Smooth muscle cell (in vitro differentiated cells): ENCODE data around the gene SMYD3. TPM values are rescaled to one million over a fixed set of nuclear protein-coding genes. Genes with fewer than 3 reads are reported as not detected.

ENCODE experiments used
- DNase-seq: peaks from one replicate; lab custom pipeline; 2025; ENCODE audit not compliant: unreplicated experiment; lab: John Stamatoyannopoulos, UW
- H2AFZ ChIP-seq: fragments of 200-600 bp; sonication (generic); 2 replicates; pipeline ENCODE4 v1.6.0; 2016; ENCODE audit warnings: antibody characterized with exemption, low read depth, mild to moderate bottlenecking
- H3F3A ChIP-seq: fragments of 200-600 bp; sonication (generic); 2 replicates; pipeline ENCODE4 v1.6.0; 2017; ENCODE audit warnings: antibody characterized with exemption, low read depth
- H3K27ac ChIP-seq: fragments of 200-600 bp; sonication (generic); 2 replicates; pipeline ENCODE4 v1.5.1; 2016; ENCODE audit warnings: low read depth, mild to moderate bottlenecking
- H3K27me3 ChIP-seq: fragments of 200-600 bp; sonication (generic); 2 replicates; pipeline ENCODE4 v1.6.1; 2016; ENCODE audit warnings: low read depth, mild to moderate bottlenecking
- H3K36me3 ChIP-seq: fragments of 200-600 bp; sonication (generic); 2 replicates; pipeline ENCODE4 v1.5.1; 2016; ENCODE audit warnings: low read depth
- H3K4me1 ChIP-seq: fragments of 200-600 bp; sonication (generic); 2 replicates; pipeline ENCODE4 v1.5.1; 2016; ENCODE audit warnings: low read depth
- H3K4me2 ChIP-seq: fragments of 200-600 bp; sonication (generic); 2 replicates; pipeline ENCODE4 v1.6.0; 2016; ENCODE audit warnings: mild to moderate bottlenecking
- H3K4me3 ChIP-seq: fragments of 200-600 bp; sonication (generic); 2 replicates; pipeline ENCODE4 v1.5.1; 2016; ENCODE audit warnings: mild to moderate bottlenecking
- H3K79me2 ChIP-seq: fragments of 200-600 bp; sonication (generic); 2 replicates; pipeline ENCODE4 v1.6.0; 2016; ENCODE audit warnings: low read depth, mild to moderate bottlenecking
- H3K9ac ChIP-seq: fragments of 200-600 bp; sonication (generic); 2 replicates; pipeline ENCODE4 v1.6.0; 2016; ENCODE audit warnings: low read depth
- H3K9me3 ChIP-seq: fragments of 200-600 bp; sonication (generic); replicated peaks from 2 replicates; pipeline ENCODE4 v1.5.1; 2016; ENCODE audit warnings: low read depth
- H4K20me1 ChIP-seq: fragments of 200-600 bp; sonication (generic); 2 replicates; pipeline ENCODE4 v1.6.0; 2016; ENCODE audit warnings: low read depth
- WGBS: methylation state at CpG from one replicate; pipeline ENCODE4 v1.1.7; 2016; ENCODE audit warnings: low lambda C conversion rate; 5-methylcytosine and 5-hydroxymethylcytosine counted together
- polyA plus RNA-seq: library from polyadenylated mRNA; unstranded; fragments of >200 nt; fragmentation: Nextera tagmentation; extraction: Ambion mirVana; gene quantifications from 2 replicates; pipeline ENCODE4 v1.2.1, GENCODE V29; 2016
- total RNA-seq: library from RNA; depleted of rRNA; stranded (reverse); fragments of >200 nt; gene quantifications from 2 replicates; pipeline ENCODE4 v1.2.3, GENCODE V29; 2014
- TF ChIP-seq, protein P1 (sequence below): fragments of 200-600 bp; sonication (generic); IDR thresholded peaks from 2 replicates; pipeline ENCODE4 v1.5.1; 2017; ENCODE audit warnings: borderline replicate concordance, mild to moderate bottlenecking, antibody characterized with exemption; ENCODE audit not compliant: insufficient read depth, poor library complexity, severe bottlenecking

Gene SMYD3
- total and polyA plus RNA-seq, 2 experiments from 2014 or later = 162 to 301 TPM

DNA sequence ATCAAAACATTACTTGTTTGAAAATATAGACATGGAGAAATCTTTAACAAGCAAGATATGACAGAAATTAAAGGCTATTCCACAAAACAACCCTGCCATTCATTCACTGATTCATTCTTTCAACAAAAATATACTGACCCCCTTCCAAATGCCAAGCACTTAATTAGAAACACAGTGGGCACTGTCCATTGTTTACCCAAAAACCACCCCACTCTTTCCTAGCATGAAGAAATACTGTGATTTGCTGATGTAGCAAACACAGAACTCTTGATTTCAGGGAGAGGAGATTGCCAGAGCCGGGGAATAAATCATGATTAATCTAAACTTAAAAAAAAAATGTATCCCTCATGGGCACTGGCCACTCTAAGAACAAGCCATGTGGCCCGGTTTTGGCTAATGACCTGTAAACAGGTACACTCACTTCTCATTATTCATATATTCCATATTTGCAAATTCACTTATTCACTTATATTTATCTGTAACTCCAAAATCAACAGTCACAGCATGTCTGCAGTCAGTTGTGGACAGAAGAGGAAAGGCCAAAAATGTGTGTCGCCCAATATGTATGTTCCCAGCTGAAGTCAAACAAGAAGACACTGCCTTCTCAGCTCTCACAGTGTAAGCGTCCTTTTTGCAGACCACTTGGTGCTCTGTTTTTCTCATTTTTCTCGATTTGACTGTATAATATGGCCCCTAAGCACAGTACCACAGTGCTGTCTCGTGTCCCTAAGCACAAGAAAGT, 133.1 kb downstream of the SMYD3 start:
- Histone ChIP-seq H3F3A (no peaks in the 10 kb centered on the region), H3K9me3 (no peaks in the 10 kb centered on the region)
- TF ChIP-seq, protein P1, sequence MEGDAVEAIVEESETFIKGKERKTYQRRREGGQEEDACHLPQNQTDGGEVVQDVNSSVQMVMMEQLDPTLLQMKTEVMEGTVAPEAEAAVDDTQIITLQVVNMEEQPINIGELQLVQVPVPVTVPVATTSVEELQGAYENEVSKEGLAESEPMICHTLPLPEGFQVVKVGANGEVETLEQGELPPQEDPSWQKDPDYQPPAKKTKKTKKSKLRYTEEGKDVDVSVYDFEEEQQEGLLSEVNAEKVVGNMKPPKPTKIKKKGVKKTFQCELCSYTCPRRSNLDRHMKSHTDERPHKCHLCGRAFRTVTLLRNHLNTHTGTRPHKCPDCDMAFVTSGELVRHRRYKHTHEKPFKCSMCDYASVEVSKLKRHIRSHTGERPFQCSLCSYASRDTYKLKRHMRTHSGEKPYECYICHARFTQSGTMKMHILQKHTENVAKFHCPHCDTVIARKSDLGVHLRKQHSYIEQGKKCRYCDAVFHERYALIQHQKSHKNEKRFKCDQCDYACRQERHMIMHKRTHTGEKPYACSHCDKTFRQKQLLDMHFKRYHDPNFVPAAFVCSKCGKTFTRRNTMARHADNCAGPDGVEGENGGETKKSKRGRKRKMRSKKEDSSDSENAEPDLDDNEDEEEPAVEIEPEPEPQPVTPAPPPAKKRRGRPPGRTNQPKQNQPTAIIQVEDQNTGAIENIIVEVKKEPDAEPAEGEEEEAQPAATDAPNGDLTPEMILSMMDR = no peak

DNA sequence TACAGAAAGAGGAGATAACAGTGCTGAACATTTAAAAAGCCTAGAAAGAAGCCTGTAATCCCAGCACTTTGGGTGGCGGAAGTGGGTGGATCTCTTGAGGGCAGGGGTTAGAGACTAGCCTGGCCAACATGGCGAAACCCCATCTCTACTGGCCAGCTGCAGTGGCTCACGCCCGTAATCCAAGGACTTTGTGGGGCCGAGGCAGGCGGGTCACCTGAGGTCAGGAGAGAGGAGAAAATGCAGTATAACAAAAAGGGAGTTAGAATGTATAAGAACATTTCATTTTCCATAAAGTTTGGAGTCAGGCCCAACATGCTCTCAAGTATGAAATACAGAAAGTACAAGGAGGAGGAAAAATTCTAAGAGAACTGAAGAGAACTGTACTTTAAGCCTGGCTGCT, 134.5 kb downstream of the SMYD3 start:
- Histone ChIP-seq H3K36me3 (no peaks in the 10 kb centered on the region), H4K20me1 (no peaks in the 10 kb centered on the region), H3K9me3 (no peaks in the 10 kb centered on the region), H3K27ac (no peak overlapping the region), H2AFZ (no peak overlapping the region), H3K4me1 (no peaks in the 10 kb centered on the region), H3K79me2 (peaks cover 3% of the 10 kb centered on the region), H3K9ac (no peak overlapping the region), H3K4me3 (no peak overlapping the region), H3F3A (no peaks in the 10 kb centered on the region), H3K27me3 (no peaks in the 10 kb centered on the region), H3K4me2 (no peak overlapping the region)
- no peak for DNase-seq
- WGBS = 88% methylated on average over 6 of the region's 6 CpGs
- TF ChIP-seq, protein P1 = no peak

More for the DNA sequence above, 133.1 kb downstream of the SMYD3 start:
- Histone ChIP-seq H3K79me2 (peaks cover 3% of the 10 kb centered on the region), H4K20me1 (no peaks in the 10 kb centered on the region), H3K4me2 (no peak overlapping the region), H3K4me3 (no peak overlapping the region), H3K9ac (no peak overlapping the region), H3K4me1 (no peaks in the 10 kb centered on the region), H3K36me3 (no peaks in the 10 kb centered on the region), H2AFZ (no peak overlapping the region), H3K27ac (no peak overlapping the region), H3K27me3 (no peaks in the 10 kb centered on the region)
- DNase-seq = no peak
- 88% methylated on average over 6 of the region's 6 CpGs for WGBS

DNA sequence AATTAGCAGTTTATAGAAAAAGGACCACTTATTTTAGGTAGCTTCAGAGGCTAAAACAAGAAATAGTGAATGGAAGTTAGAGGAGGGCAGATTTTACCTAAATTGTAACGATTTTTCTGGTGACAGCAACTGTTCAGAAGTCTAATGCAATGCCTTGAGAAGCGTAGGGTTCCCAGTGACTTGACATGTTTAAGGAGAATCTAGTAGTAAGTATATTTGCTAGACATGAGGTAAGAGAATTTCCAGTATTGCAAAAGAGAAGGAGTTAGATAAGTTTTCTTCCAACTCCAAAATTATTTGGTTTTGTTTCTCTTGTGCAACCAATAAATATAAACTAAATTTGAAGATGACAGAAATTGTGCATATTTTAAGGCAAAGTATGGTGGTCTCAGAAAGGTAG, 140.0 kb downstream of the SMYD3 start:
- H4K20me1 ChIP-seq = no peaks in the 10 kb centered on the region
- H3F3A ChIP-seq = no peaks in the 10 kb centered on the region
- H3K27ac ChIP-seq = no peak overlapping the region
- no peaks in the 10 kb centered on the region for H3K36me3 ChIP-seq
- no peaks in the 10 kb centered on the region for H3K79me2 ChIP-seq
- H3K27me3 ChIP-seq = no peaks in the 10 kb centered on the region
- no peaks in the 10 kb centered on the region for H3K9me3 ChIP-seq
- no peak overlapping the region for H3K4me3 ChIP-seq
- no peaks in the 10 kb centered on the region for H3K4me1 ChIP-seq
- no peak overlapping the region for H3K4me2 ChIP-seq
- H2AFZ ChIP-seq = no peak overlapping the region
- WGBS = 87% methylated on average over 2 of the region's 2 CpGs
- H3K9ac ChIP-seq = no peak overlapping the region
- TF ChIP-seq, protein P1 = no peak
- DNase-seq = no peak

DNA sequence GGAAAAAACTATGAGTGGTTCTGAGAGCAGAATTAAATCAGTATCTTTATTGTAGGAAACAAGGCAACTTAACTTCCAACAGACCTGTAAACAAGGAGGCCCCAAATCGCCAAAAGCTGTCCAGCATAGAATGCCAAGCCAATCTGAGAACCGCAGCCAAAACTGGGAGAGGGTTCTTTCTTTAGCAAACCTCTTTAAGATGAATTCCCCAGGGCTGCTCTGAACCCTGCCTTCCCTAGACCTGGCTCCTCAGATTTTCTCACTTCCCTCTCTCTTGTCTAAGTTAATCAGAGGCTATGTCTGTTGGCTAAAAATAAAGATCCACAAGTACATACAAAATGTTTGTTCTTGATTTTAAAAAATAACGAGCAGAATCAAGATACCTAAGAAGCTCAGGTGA, 141.4 kb downstream of the SMYD3 start:
- no peaks in the 10 kb centered on the region for H3F3A ChIP-seq
- H3K4me3 ChIP-seq = no peak overlapping the region
- H3K9me3 ChIP-seq = no peaks in the 10 kb centered on the region
- H4K20me1 ChIP-seq = no peaks in the 10 kb centered on the region
- H3K9ac ChIP-seq = no peak overlapping the region
- no peaks in the 10 kb centered on the region for H3K79me2 ChIP-seq
- H3K27me3 ChIP-seq = no peaks in the 10 kb centered on the region
- no peaks in the 10 kb centered on the region for H3K4me1 ChIP-seq
- H3K27ac ChIP-seq = no peak overlapping the region
- WGBS = 86% methylated on average over 3 of the region's 3 CpGs
- no peak overlapping the region for H3K4me2 ChIP-seq
- H3K36me3 ChIP-seq = no peaks in the 10 kb centered on the region
- H2AFZ ChIP-seq = no peak overlapping the region
- TF ChIP-seq, protein P1 = no peak
- no peak for DNase-seq
